MG63 (cell line): ENCODE results near the gene ANGPTL8. TPM values are rescaled to one million over a fixed set of nuclear protein-coding genes. Genes with fewer than 3 reads are reported as not detected.

Source experiments
- total RNA-seq: library from RNA; depleted of rRNA; stranded (reverse); fragments of >200 nt; shearing (Covaris generic); gene quantifications from 2 replicates; pipeline ENCODE4 v1.2.3, GENCODE V29; 2014; ENCODE audit warnings: low replicate concordance; rRNA removed

Gene ANGPTL8
- total RNA-seq, 1 experiment from 2014 or later = not detected

Other genes with a start within 250 kb of the ANGPTL8 start
- 23.5 and 32.0 TPM in 2 replicates for gene LDLR, start 150.2 kb upstream of the ANGPTL8 start, total RNA-seq
- 69.7 and 113 TPM in 2 replicates for gene SPC24, start 83.8 kb upstream of the ANGPTL8 start, total RNA-seq
- 81.9 and 86.7 TPM in 2 replicates for gene KANK2, start 42.1 kb upstream of the ANGPTL8 start, total RNA-seq
- 2.2 and 8.8 TPM in 2 replicates for gene DOCK6, start 22.9 kb downstream of the ANGPTL8 start, total RNA-seq
- 1.0 TPM in 1 of 2 replicates, not detected in the other for gene TSPAN16, start 56.5 kb downstream of the ANGPTL8 start, total RNA-seq
- gene RAB3D, start 100.0 kb downstream of the ANGPTL8 start, total RNA-seq = 2.3 and 3.1 TPM in 2 replicates
- gene TMEM205, start 106.6 kb downstream of the ANGPTL8 start, total RNA-seq = 139 and 195 TPM in 2 replicates
- 5.4 and 9.0 TPM in 2 replicates for gene CCDC159, start 106.9 kb downstream of the ANGPTL8 start, total RNA-seq
- gene PLPPR2, start 115.8 kb downstream of the ANGPTL8 start, total RNA-seq = 3.9 and 12.3 TPM in 2 replicates
- gene SWSAP1, start 135.0 kb downstream of the ANGPTL8 start, total RNA-seq = 1.3 and 3.1 TPM in 2 replicates
- 2.6 and 2.9 TPM in 2 replicates for gene EPOR, start 144.7 kb downstream of the ANGPTL8 start, total RNA-seq
- 0.10 TPM in 1 of 2 replicates, not detected in the other for gene RGL3, start 179.7 kb downstream of the ANGPTL8 start, total RNA-seq
- gene ODAD3, start 195.5 kb downstream of the ANGPTL8 start, total RNA-seq = 0.22 and 2.0 TPM in 2 replicates
- gene PRKCSH, start 196.0 kb downstream of the ANGPTL8 start, total RNA-seq = 93.3 and 256 TPM in 2 replicates
- not detected in 2 replicates for gene ELAVL3, start 241.4 kb downstream of the ANGPTL8 start, total RNA-seq